WERI-Rb-1 (cell line): Measurements from ENCODE around the gene CTTNBP2.

Source experiments
- DNase-seq: peaks from one replicate; pipeline ENCODE4 v3.0.0-alpha.2; 2020
- H3K27ac ChIP-seq: fragments of 250-450 bp; sonication (Bioruptor Pico); 2 replicates; pipeline ENCODE4 v1.5.1; 2020; ENCODE audit warnings: mild to moderate bottlenecking, moderate library complexity
- H3K27me3 ChIP-seq: fragments of 250-450 bp; sonication (Bioruptor Pico); 2 replicates; pipeline ENCODE4 v1.5.1; 2021; ENCODE audit warnings: mild to moderate bottlenecking, low read depth, moderate library complexity; ENCODE audit not compliant: insufficient read depth, severe bottlenecking
- H3K36me3 ChIP-seq: fragments of 250-450 bp; sonication (Bioruptor Pico); 2 replicates; pipeline ENCODE4 v1.5.1; 2020; ENCODE audit warnings: mild to moderate bottlenecking, moderate library complexity
- H3K4me3 ChIP-seq: 2 replicates; pipeline ENCODE4 v1.5.1; 2011; ENCODE audit warnings: low read depth, mild to moderate bottlenecking, control low read depth, low read length
- H3K9me3 ChIP-seq: fragments of 250-450 bp; sonication (Bioruptor Pico); 2 replicates; pipeline ENCODE4 v1.5.1; 2021; ENCODE audit warnings: mild to moderate bottlenecking, moderate library complexity; ENCODE audit not compliant: severe bottlenecking
- TF ChIP-seq, protein P1 (sequence below): IDR thresholded peaks from 2 replicates; pipeline ENCODE4 v1.5.1; 2011; ENCODE audit warnings: low read depth, mild to moderate bottlenecking, control low read depth, inconsistent platforms, low read length

CTTNBP2 gene

DNA sequence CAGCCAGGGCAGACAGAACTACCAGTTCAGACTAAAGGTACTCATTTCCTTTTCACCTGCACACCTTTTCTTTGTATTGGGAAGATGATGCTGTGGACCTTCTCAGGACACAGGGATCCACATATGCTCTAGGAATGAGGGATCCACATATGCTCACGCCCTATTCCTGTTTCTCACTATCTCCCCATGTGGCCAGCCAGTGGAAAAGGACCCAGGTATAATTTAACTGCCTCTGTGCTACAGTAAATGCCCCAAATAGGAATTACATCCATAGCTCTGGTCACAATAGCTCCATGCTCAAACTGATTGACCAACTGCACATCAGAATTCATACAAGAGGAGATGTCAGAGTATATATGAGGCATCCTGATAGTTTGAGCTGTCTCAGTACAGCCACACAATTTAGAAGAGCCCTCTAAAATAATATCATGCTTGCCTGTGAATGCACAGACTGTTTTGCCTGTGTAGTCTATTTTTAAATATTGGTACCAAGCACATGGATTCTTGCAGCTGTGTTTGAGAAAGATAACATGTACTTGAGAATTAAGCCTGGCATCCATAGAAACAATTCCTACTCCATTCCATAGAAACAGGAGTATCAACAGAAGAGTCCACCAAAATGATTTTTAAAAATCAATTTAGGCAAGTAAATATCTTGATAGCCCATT, 43.7 kb downstream of the CTTNBP2 start:
- Histone ChIP-seq H3K36me3 (no peaks in the 10 kb centered on the region), H3K4me3 (no peak overlapping the region), H3K27me3 (peaks cover 33% of the 10 kb centered on the region), H3K27ac (no peak overlapping the region), H3K9me3 (no peaks in the 10 kb centered on the region)
- no peak for DNase-seq
- TF ChIP-seq, protein P1, sequence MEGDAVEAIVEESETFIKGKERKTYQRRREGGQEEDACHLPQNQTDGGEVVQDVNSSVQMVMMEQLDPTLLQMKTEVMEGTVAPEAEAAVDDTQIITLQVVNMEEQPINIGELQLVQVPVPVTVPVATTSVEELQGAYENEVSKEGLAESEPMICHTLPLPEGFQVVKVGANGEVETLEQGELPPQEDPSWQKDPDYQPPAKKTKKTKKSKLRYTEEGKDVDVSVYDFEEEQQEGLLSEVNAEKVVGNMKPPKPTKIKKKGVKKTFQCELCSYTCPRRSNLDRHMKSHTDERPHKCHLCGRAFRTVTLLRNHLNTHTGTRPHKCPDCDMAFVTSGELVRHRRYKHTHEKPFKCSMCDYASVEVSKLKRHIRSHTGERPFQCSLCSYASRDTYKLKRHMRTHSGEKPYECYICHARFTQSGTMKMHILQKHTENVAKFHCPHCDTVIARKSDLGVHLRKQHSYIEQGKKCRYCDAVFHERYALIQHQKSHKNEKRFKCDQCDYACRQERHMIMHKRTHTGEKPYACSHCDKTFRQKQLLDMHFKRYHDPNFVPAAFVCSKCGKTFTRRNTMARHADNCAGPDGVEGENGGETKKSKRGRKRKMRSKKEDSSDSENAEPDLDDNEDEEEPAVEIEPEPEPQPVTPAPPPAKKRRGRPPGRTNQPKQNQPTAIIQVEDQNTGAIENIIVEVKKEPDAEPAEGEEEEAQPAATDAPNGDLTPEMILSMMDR, result no peak

DNA sequence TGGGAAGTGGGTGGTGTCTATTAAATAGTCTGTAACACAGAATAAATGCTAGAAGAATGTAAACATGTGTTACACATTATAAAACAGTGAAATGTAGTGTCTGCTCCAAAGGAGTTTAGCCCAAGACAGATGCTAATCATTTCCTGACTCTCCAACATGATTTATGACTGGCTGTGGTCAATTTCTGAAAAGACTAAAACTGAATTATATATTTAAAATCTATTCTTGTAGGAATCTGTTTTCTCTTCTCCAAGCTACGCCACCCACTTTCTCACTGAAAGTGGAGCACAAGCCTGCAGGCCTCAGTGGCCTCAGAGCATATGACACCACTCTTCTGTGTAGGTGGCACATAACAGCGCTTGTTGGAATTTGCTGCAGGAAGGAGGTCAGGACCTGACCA, 44.4 kb downstream of the CTTNBP2 start:
- TF ChIP-seq, protein P1, result no peak
- H3K9me3 ChIP-seq, result no peaks in the 10 kb centered on the region
- H3K4me3 ChIP-seq, result no peak overlapping the region
- peaks cover 33% of the 10 kb centered on the region for H3K27me3 ChIP-seq
- no peak for DNase-seq
- H3K27ac ChIP-seq, result no peak overlapping the region
- H3K36me3 ChIP-seq, result no peaks in the 10 kb centered on the region

- Histone ChIP-seq H3K36me3 (no peaks in the 10 kb centered on the region), H3K9me3 (no peaks in the 10 kb centered on the region), H3K27me3 (peaks cover 29% of the 10 kb centered on the region), H3K4me3 (no peak overlapping the region), H3K27ac (no peak overlapping the region)
- TF ChIP-seq, protein P1, result no peak
- no peak for DNase-seq
These were observed 45.4 kb downstream of the CTTNBP2 start for GRCh38 chr7:117827862-117828261.

GRCh38 chr7:117825132-117825531, 48.1 kb downstream of the CTTNBP2 start:
- DNase-seq, result no peak
- Histone ChIP-seq H3K9me3 (no peaks in the 10 kb centered on the region), H3K4me3 (no peak overlapping the region), H3K27me3 (peaks cover 21% of the 10 kb centered on the region), H3K36me3 (no peaks in the 10 kb centered on the region), H3K27ac (no peak overlapping the region)
- TF ChIP-seq, protein P1, result no peak

- Histone ChIP-seq H3K9me3 (no peaks in the 10 kb centered on the region), H3K27ac (no peak overlapping the region), H3K4me3 (no peak overlapping the region), H3K36me3 (no peaks in the 10 kb centered on the region), H3K27me3 (peaks cover 24% of the 10 kb centered on the region)
- TF ChIP-seq, protein P1, result no peak
- no peak for DNase-seq
These were observed 48.6 kb downstream of the CTTNBP2 start for GRCh38 chr7:117824592-117824991.

- H3K27me3 ChIP-seq, result peaks cover 18% of the 10 kb centered on the region
- H3K9me3 ChIP-seq, result no peaks in the 10 kb centered on the region
- no peak for DNase-seq
- TF ChIP-seq, protein P1, result no peak
- H3K36me3 ChIP-seq, result no peaks in the 10 kb centered on the region
- no peak overlapping the region for H3K4me3 ChIP-seq
- no peak overlapping the region for H3K27ac ChIP-seq
These were observed 53.7 kb downstream of the CTTNBP2 start for GRCh38 chr7:117819558-117819957.
